SKM-1 (cell line): ENCODE results near the gene CALCOCO2.
A peak's percentile ranks its signal among the peaks of the same experiment; 100 is the strongest.
"Not testable (repeated sequence)": the region's sequence is repeated elsewhere in the genome, so short reads cannot be mapped to it uniquely, and the experiment has no call there.

Experiments
- DNase-seq: peaks from one replicate; lab custom pipeline; 2025; ENCODE audit not compliant: unreplicated experiment; lab: John Stamatoyannopoulos, UW

The CALCOCO2 gene

GRCh38 chr17:48820936-48821335, 9.9 kb upstream of the CALCOCO2 start:
- DNase-seq, result not testable (repeated sequence)

GRCh38 chr17:48825446-48826381, 5.1 kb upstream of the CALCOCO2 start:
- DNase-seq, result no peak

GRCh38 chr17:48831549-48831883, 681 bp downstream of the CALCOCO2 start:
- DNase-seq, result no peak

DNA sequence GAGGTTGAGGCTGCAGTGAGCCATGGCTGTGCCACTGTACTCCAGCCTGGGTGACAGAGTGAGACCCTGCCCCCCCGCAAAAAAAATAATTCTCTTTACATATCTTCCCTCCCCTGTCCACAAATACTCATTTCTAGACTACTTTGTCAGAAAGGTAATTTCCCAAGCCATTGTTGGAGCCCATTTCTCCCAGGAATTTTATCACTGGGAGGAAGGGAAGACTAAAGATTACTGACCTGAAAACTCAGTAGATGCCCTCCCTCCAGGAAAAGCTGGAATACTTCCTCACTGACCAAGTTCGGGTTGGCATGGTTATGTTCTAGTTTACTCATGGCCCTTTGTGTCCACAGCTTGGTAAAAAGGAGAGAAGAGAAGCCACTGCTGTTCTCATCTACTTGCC, 4.1 kb downstream of the CALCOCO2 start:
- no peak for DNase-seq

GRCh38 chr17:48835971-48836370, 5.1 kb downstream of the CALCOCO2 start:
- no peak for DNase-seq

DNA sequence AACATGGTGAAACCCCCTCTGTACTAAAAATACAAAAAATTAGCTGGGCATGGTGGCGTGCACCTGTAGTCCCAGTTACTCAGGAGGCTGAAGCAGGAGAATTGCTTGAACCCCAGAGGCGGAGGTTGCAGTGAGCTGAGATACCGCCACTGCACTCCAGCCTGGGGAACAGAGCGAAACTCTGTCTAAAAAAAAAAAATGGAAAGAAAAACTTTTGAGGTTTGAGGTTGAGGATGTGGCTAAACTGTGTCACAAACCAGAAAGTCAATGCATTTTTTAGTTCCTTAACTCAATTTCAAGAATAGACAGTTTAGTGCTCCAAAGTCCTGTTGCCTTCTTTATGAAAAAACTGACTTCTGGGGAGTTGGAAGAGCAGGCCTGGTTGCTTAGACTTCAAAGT, 6.6 kb downstream of the CALCOCO2 start:
- DNase-seq, result not testable (repeated sequence)

DNA sequence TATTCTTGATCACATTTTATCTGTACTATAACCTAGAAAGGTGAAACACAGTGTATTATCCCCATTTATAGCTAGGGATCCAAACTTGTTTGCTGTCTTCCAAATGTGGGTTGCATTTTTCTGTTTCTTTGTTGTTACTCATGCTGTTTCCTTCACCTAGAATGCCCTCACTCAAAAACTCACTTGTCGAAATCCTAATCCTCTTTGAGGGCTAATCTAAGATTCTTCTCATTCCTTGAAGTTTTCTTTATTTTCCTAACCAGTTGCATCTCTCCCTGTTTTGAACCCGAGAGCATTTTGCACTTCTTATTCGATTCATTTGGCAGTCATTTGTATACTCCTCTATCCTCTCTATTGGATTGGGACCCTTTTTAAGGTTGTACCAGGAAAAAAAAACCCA, 9.6 kb downstream of the CALCOCO2 start:
- no peak for DNase-seq

DNA sequence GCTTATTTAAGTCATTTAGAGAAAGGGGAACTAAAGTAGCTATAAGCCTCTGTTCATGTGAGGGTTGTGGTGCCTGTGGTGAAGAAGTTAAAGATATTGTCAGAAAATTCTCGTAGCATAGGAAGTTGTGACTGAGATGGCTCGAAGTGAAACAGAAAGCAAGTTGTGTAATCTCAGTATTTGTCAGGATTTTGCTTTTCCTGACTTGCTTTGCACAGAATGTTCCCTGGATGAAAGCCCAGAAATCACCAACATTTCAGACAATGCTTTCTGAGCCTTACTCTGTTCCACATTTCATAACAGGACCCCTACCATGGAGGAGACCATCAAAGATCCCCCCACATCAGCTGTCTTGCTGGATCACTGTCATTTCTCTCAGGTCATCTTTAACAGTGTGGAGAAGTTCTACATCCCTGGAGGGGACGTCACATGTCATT, 10.6 kb downstream of the CALCOCO2 start:
- peak; percentile 85 for DNase-seq

- no peak for DNase-seq
These were observed 11.9 kb downstream of the CALCOCO2 start for GRCh38 chr17:48842746-48843145.

- DNase-seq, result no peak
These were observed 12.5 kb downstream of the CALCOCO2 start for GRCh38 chr17:48843187-48843900.

DNA sequence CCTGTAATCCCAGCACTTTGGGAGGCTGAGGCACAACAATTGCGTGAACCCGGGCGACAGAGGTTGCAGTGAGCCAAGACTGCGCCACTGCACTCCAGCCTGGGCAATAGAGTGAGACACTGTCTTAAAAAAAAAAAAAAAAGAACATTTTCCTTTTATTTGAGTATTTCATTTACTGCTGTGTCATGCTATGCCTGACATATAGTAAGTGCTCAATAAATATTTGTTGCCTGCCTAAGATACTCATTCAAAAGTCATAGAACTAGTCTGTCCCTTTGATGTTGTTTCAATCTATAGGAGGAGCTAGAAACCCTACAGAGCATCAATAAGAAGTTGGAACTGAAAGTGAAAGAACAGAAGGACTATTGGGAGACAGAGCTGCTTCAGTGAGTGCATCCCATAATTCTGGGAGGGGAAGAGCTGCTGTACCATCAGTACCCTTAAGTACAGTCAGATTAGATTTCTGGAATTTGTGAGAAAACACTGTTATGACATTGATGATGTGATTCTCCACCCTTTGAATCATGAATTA, 20.0 kb downstream of the CALCOCO2 start:
- DNase-seq, result no peak

GRCh38 chr17:48854774-48855476, 24.1 kb downstream of the CALCOCO2 start:
- DNase-seq, result no peak

DNA sequence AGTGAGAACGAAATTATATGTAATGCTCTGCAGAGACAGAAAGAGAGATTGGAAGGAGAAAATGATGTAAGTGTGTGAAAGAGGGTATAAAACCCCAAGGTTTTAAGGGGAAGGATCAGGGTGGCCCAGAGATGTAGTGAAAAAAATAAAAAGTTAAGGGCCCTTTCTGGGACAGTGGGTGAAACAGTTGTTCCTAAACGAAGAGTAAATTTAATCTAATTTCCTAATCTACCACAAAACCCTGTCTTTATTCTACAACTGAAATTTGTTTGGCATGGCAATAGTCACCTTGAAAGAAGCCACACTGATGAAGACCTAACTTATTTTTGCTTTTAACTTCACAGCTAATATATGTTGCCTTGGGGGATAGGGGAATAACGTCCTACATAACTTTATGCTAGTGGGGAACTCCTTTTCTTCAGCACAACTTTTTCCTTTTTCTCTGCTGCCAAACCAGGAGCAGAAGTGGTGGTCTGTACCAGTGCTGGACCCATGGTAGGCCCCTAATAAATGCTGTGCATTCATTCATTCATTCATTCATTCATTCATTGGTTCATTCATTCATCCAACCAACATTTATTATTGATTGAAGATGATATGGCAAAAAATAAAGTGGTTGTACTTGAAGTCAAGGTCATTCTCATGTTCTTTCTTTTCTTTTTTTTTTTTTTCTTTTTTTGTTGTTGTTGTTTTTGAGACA, 25.4 kb downstream of the CALCOCO2 start:
- no peak for DNase-seq

DNA sequence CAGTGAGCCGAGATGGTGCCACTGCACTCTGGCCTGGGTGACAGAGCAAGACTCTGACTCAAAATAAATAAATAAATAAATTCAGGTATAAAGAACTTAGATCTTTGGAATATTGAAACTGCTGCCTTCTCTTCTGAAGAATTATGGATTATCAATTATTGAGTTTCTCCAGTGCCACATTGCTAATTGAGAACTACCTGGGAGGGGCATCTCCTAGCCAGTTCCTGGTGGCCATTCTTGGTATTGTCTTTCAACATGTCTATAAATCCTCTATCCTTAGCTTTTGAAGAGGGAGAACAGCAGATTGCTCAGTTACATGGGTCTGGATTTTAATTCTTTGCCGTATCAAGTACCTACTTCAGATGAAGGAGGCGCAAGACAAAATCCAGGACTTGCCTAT, 29.2 kb downstream of the CALCOCO2 start:
- DNase-seq, result no peak

DNA sequence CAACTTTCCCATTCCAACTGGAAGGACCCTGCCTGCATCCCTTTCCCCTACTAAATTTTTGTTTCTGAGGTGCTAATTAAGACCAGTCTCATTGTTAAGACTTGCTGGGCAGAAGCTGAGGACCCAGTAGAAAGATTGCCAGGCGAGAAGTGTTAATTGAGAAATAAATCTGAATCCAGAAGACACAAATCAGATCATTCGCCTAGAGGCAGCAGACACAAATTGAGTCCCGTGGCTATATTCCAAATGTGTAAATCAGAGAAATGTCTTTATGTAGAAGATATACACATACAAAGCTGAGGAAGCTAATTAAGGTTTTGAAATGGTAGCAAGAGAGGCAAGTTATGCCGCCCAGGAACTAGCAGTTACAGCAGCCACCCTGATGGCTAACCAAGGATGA, 29.6 kb downstream of the CALCOCO2 start:
- no peak for DNase-seq

DNA sequence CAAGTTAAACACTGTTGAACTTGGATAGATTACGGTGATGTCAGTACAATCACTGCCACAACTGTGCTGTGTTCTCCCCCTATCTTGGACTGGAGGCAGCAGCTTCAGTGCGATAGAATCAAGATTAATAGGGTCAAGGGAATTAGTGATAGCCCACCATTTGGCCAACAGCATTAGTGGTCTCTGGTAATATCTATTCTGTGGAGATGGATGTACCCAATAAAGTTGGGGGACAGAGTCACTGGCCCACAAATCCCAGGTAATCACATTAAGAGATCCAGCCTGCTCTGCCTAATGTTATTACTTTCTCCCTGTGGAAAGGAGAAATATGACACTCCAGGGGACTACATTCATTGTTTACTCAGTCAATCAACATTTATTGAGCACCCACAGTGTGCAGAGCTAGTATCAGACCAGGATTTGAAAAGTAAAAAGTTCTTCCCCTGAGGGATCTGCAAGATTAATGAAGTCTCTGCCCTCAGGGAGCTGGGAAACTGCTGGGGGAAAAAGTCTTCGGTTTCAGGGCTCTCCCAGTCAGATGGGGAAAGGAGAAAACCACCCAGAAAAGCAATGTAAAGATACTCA, 38.2 kb downstream of the CALCOCO2 start:
- DNase-seq, result no peak

DNA sequence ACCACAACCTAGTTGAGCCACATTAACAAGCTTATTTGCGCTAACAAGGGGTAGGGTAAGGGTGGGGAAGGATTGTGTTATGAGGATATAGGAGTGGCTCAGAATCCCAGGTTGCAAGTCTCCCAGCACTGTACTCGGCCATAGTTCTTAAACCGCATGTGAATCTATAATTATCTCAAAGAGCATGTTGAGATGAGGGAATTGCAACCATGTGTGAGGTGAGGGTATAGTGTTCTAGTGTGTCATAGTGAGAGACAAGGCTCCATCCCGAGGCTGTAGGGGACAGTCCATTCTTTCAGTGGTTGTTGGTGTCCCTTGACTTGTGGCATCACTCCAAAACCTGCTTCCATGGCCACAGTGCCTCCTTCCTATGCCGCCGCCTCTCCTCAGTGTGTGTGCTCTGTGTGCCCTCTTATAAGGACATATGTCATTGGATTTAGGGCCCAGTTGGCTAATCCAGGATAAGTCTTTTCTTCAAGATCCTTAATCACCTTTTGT, 39.0 kb downstream of the CALCOCO2 start:
- no peak for DNase-seq

- DNase-seq, result no peak
These were observed 40.3 kb downstream of the CALCOCO2 start for GRCh38 chr17:48871035-48871550.

DNA sequence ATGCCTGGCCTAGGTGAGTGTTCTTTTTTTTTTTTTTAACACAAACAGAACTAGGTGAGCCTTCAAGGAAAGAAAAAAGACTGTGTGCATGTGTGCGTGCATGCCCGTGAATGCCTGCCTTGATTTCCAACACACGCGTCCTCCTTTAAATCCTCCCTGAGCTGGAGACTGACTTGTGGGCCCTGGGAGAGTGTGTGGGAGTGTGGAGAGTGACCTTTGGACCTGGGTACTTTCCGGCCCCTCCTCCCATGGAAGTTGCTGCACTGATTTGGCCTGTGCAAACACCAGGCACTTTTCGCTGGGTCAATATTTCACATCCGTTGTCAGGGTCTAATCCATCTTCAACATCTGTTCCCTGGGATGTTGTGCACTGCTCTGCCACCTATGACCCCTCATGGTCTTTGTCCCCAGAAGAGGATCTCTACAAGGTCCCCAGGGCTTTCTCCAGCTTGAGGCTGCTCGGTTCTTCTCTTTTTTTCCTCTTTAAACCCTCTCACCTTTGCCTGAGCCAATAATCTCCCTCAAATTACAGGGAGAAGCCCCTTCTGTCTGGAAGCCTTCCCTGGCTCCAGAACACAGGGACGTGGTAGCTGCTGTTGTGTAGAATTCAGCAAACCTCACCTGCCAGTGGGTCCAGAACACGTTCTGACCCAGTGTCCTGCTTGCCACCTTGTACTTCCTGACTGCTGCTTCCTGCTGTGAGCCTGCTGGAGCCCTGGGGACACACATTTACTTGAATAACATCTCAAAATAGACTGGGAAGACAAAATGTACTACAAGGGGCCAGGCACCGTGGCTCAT, 40.9 kb downstream of the CALCOCO2 start:
- DNase-seq, result no peak
